GM19468 (cell line): ENCODE results near the gene TFDP3.

Source experiments
- ATAC-seq: cut with Tn5 transposase; IDR thresholded peaks from one replicate; pipeline ENCODE4 v1.9.1; 2021; ENCODE audit warnings: mild to moderate bottlenecking, moderate library complexity, moderate number of reproducible peaks; ENCODE audit not compliant: unreplicated experiment; ENCODE audit errors: extremely low read depth

TFDP3 gene

GRCh38 chrX:133218329-133218728 lies at the start of gene TFDP3:
TFDP3 (minus strand) TSS chrX:133218354; CDS start chrX:133218259, 95 bp downstream.
- ATAC-seq: no peak

GRCh38 chrX:133267621-133268020 lies 49.5 kb upstream of the TFDP3 start:
- no peak for ATAC-seq

GRCh38 chrX:133265331-133265730 lies 47.2 kb upstream of the TFDP3 start:
- ATAC-seq: no peak

GRCh38 chrX:133258481-133258880 lies 40.3 kb upstream of the TFDP3 start:
- ATAC-seq: no peak

GRCh38 chrX:133254666-133255065 lies 36.5 kb upstream of the TFDP3 start:
- ATAC-seq: no peak

- no peak for ATAC-seq
These were observed 33.0 kb upstream of the TFDP3 start for GRCh38 chrX:133251204-133251603.

- ATAC-seq: no peak
These were observed 32.3 kb upstream of the TFDP3 start for GRCh38 chrX:133250184-133251100.

- ATAC-seq: no peak
These were observed 31.3 kb upstream of the TFDP3 start for GRCh38 chrX:133249266-133250058.

- ATAC-seq: no peak
These were observed 30.0 kb upstream of the TFDP3 start for GRCh38 chrX:133248177-133248576.

- no peak for ATAC-seq
These were observed 28.8 kb upstream of the TFDP3 start for GRCh38 chrX:133246921-133247320.

GRCh38 chrX:133235830-133236229 lies 17.7 kb upstream of the TFDP3 start:
- ATAC-seq: no peak

GRCh38 chrX:133232331-133232730 lies 14.2 kb upstream of the TFDP3 start:
- ATAC-seq: no peak

GRCh38 chrX:133229361-133229760 lies 11.2 kb upstream of the TFDP3 start:
- ATAC-seq: no peak

- no peak for ATAC-seq
These were observed 2.4 kb downstream of the TFDP3 start for GRCh38 chrX:133215747-133216146.

GRCh38 chrX:133215017-133215416 lies 3.1 kb downstream of the TFDP3 start:
- peak; percentile 24 for ATAC-seq

- ATAC-seq: no peak
These were observed 3.9 kb downstream of the TFDP3 start for GRCh38 chrX:133214301-133214700.

GRCh38 chrX:133213117-133213516 lies 5.0 kb downstream of the TFDP3 start:
- ATAC-seq: no peak

GRCh38 chrX:133207751-133208150 lies 10.4 kb downstream of the TFDP3 start:
- no peak for ATAC-seq

- ATAC-seq: no peak
These were observed 26.5 kb downstream of the TFDP3 start for GRCh38 chrX:133191739-133192039.

GRCh38 chrX:133190877-133191738 lies 27.0 kb downstream of the TFDP3 start:
- no peak for ATAC-seq
